RWPE2 (cell line): ENCODE measurements around the gene CCDC146.
"Not testable (repeated sequence)": the region's sequence is repeated elsewhere in the genome, so short reads cannot be mapped to it uniquely, and the experiment has no call there.

Experiments used
- ATAC-seq: fragments of 200-7000 bp; cut with Tn5 transposase; 3 replicates; pipeline ENCODE4 v1.9.1; 2021; ENCODE audit warnings: low read depth
- DNase-seq: peaks from one replicate; pipeline ENCODE4 v3.0.0-alpha.2; 2020; ENCODE audit warnings: low spot score
- H3K27ac ChIP-seq: fragments of 450-650 bp; 2 replicates; pipeline ENCODE4 v1.5.1; 2017; ENCODE audit warnings: mild to moderate bottlenecking; ENCODE audit not compliant: poor library complexity, severe bottlenecking
- H3K27me3 ChIP-seq: fragments of 250-450 bp; sonication (Bioruptor Pico); 2 replicates; pipeline ENCODE4 v1.5.1; 2021; ENCODE audit warnings: mild to moderate bottlenecking, moderate library complexity; ENCODE audit not compliant: insufficient read depth, poor library complexity, severe bottlenecking
- H3K36me3 ChIP-seq: fragments of 250-450 bp; sonication (Bioruptor Pico); 2 replicates; pipeline ENCODE4 v1.5.1; 2020; ENCODE audit warnings: low read depth, mild to moderate bottlenecking, moderate library complexity
- H3K4me1 ChIP-seq: fragments of 250-450 bp; sonication (Bioruptor Pico); 2 replicates; pipeline ENCODE4 v1.5.1; 2021; ENCODE audit warnings: mild to moderate bottlenecking, moderate library complexity; ENCODE audit not compliant: insufficient read depth, poor library complexity, severe bottlenecking
- H3K4me3 ChIP-seq: fragments of 250-450 bp; sonication (Bioruptor Pico); 2 replicates; pipeline ENCODE4 v1.5.1; 2021; ENCODE audit warnings: mild to moderate bottlenecking, moderate library complexity; ENCODE audit not compliant: severe bottlenecking
- H3K9me3 ChIP-seq: fragments of 250-450 bp; sonication (Bioruptor Pico); 2 replicates; pipeline ENCODE4 v1.5.1; 2021; ENCODE audit warnings: mild to moderate bottlenecking, moderate library complexity; ENCODE audit not compliant: severe bottlenecking
- CTCF ChIP-seq: fragments of 450-650 bp; IDR thresholded peaks from one replicate; pipeline ENCODE4 v1.5.1; 2017; ENCODE audit warnings: mild to moderate bottlenecking, moderate library complexity; ENCODE audit not compliant: poor library complexity, severe bottlenecking

The CCDC146 gene

DNA sequence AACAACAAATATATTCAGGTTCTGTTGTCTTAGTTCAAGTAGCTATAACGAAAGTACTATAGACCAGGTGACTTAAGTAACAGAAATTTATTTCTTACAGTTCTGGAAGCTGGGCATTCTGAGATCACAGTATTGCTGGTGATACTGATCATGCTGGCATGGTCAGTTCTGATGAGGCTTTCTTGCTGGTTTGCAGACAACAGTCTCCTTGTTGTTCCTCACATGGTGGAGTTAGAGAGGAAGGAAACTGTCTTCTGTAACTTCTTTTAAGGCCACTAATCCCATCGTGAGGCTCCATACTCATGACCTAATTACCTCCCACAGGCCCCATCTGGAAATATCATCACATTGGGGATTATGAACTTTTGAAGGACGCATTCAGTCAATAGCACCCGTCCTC, 17.9 kb downstream of the CCDC146 start:
- H3K36me3 ChIP-seq, DNase-seq, H3K4me1 ChIP-seq, H3K27ac ChIP-seq, H3K27me3 ChIP-seq, H3K4me3 ChIP-seq, ATAC-seq, H3K9me3 ChIP-seq: not testable (repeated sequence)

- H3K9me3 ChIP-seq, ATAC-seq, H3K4me1 ChIP-seq, H3K4me3 ChIP-seq, H3K27me3 ChIP-seq, H3K36me3 ChIP-seq, DNase-seq, H3K27ac ChIP-seq: not testable (repeated sequence)
Observed at GRCh38 chr7:77152232-77152631, 29.8 kb downstream of the CCDC146 start.

DNA sequence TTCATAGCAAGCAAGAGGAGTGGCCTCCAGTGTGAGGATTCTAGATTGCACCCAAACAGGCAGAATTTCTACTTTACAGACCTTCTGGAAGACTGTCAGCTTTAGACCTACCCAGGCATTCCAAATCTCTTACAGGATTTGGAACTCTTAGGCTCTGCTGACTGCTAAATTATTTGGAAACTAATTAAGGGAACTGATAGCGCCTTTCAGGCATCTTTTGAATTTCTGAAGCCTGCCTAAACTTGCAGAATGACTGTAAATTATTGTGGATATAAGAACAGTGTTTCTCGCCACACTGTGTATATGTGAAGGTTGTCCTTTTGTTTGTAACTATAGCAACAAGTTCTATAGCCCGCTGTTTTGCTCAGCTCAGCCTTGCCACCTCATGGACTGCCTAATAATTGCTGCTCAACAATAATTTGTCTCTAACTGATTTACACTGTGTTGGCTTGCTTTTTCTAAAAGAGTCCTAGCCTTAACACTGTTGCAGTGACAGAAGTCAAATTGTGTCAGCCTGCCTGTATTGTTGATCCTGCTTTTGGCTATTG, 32.6 kb downstream of the CCDC146 start:
- not testable (repeated sequence) for H3K27ac ChIP-seq, H3K4me3 ChIP-seq, H3K36me3 ChIP-seq, H3K27me3 ChIP-seq, DNase-seq, H3K9me3 ChIP-seq
- ATAC-seq: peak; percentile 64
- H3K4me1 ChIP-seq: peaks cover 14% of the 10 kb centered on the region

- Histone ChIP-seq H3K27ac (peak overlapping the region; percentile 45), H3K4me1 (peaks cover 14% of the 10 kb centered on the region)
- H3K27me3 ChIP-seq, H3K9me3 ChIP-seq, DNase-seq, H3K36me3 ChIP-seq, H3K4me3 ChIP-seq: not testable (repeated sequence)
- peak; percentile 69 for ATAC-seq
Observed at GRCh38 chr7:77155601-77156377, 33.4 kb downstream of the CCDC146 start.

DNA sequence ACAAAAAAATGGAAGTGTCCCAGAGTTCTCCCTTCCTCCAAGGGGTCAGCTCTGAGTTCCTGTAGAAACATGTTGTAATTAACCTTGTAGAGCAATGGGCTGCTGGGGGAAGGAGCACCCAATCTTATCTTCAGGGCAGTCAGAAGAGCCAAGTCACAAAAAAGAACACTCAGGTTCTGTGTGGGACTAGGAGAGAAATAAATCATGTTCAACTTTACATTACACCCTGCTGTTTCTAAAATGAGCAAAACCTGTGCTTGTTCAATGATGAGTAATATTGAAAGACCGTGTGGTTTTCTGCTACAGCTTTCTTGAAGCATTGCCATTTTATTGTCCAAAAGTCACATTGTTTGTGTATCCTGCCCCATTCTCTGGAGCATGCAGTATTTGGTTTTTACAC, 34.6 kb downstream of the CCDC146 start:
- not testable (repeated sequence) for H3K27me3 ChIP-seq, DNase-seq, H3K36me3 ChIP-seq, H3K4me3 ChIP-seq, H3K9me3 ChIP-seq
- H3K27ac ChIP-seq: peak overlapping the region; percentile 45
- peak; percentile 80 for ATAC-seq
- peaks cover 14% of the 10 kb centered on the region for H3K4me1 ChIP-seq

GRCh38 chr7:77157446-77157845, 35.0 kb downstream of the CCDC146 start:
- ATAC-seq (no peak), DNase-seq (no peak)
- H3K27me3 ChIP-seq: no peaks in the 10 kb centered on the region
- H3K4me1 ChIP-seq: peaks cover 14% of the 10 kb centered on the region
- no peaks in the 10 kb centered on the region for H3K36me3 ChIP-seq
- TF ChIP-seq CTCF: no peak
- no peaks in the 10 kb centered on the region for H3K9me3 ChIP-seq
- H3K27ac ChIP-seq: peak overlapping the region; percentile 45
- H3K4me3 ChIP-seq: no peak overlapping the region

DNA sequence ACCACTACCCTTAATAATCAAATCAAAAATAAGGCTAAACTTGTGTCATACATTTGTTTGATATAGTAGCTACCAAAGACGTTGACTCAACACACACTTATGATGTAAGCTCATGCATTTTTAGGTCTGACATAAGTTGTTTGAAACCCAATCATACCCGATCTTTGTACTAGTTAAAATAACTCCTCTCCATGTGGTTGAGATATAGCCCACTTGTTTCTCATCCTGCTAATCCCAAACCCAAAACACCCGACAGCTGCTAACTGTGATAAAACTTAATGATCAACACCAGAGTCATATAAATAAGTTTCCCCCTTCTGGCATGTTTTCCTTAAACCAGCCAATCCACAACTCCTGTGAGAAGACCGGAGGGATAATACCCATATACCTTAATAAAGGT, 48.7 kb downstream of the CCDC146 start:
- not testable (repeated sequence) for H3K4me3 ChIP-seq, H3K27ac ChIP-seq, H3K36me3 ChIP-seq, H3K9me3 ChIP-seq, H3K27me3 ChIP-seq, ATAC-seq, H3K4me1 ChIP-seq, DNase-seq

- not testable (repeated sequence) for H3K4me1 ChIP-seq, ATAC-seq
Observed at GRCh38 chr7:77172437-77173172, 50.2 kb downstream of the CCDC146 start.

DNA sequence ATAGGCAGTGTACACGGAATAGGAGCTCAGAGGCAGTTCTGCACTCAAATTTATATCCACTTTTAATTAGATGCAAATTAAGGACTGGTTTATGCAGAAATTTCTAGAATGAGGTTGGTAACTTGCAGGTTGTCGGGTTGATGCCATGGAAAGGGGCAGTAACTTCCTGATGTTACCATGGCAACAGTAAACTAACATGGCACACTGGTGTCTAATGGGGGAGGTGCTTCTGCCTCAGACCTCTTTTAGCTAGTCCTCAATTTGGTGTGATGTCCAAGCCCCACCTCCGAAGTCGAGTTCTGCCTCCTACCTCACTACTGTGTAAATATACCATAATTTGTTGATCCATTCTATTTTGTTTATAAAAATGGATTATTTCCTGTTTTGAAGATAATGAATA, 52.0 kb downstream of the CCDC146 start:
- not testable (repeated sequence) for ATAC-seq, H3K27me3 ChIP-seq

More at GRCh38 chr7:77172437-77173172, 50.2 kb downstream of the CCDC146 start:
- not testable (repeated sequence) for H3K4me3 ChIP-seq, H3K27ac ChIP-seq, DNase-seq, H3K9me3 ChIP-seq, H3K36me3 ChIP-seq, H3K27me3 ChIP-seq

GRCh38 chr7:77175274-77175800, 52.9 kb downstream of the CCDC146 start:
- H3K4me3 ChIP-seq, H3K4me1 ChIP-seq, ATAC-seq, H3K27ac ChIP-seq, H3K36me3 ChIP-seq, H3K27me3 ChIP-seq, DNase-seq, H3K9me3 ChIP-seq: not testable (repeated sequence)

More for the DNA sequence above, 52.0 kb downstream of the CCDC146 start:
- DNase-seq, H3K9me3 ChIP-seq, H3K36me3 ChIP-seq, H3K4me1 ChIP-seq, H3K4me3 ChIP-seq, H3K27ac ChIP-seq: not testable (repeated sequence)
